ENCODE measurements around the gene ARHGEF9.

ARHGEF9 gene

DNA sequence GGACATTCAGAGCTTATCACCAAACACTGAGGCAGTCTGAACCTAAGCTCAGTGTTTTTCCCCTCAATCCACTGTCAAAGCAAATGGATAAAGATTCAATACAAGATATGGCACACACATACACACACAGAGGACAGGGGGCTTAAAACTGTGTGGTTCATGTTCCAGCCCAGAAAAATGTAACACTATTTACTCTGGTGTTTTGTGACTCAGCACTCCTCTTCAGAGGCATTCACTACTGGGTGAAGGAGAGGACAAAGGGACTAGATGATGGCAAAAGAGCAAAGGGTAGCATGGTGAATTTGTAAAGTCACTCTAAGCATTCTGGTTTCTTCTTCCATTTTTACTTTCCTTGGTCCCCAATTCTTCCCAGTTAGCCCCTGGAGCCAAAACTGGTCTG lies 120.3 kb downstream of the ARHGEF9 start:
- H3K4me1 ChIP-seq (ENCODE audit: low read depth, poor library complexity, severe bottlenecking) = no peaks in the 10 kb centered on the region
- H3K36me3 ChIP-seq (ENCODE audit: insufficient read depth) = no peaks in the 10 kb centered on the region
- no peak overlapping the region for H2AFZ ChIP-seq (ENCODE audit: low read depth)
- TF ChIP-seq, protein P1, sequence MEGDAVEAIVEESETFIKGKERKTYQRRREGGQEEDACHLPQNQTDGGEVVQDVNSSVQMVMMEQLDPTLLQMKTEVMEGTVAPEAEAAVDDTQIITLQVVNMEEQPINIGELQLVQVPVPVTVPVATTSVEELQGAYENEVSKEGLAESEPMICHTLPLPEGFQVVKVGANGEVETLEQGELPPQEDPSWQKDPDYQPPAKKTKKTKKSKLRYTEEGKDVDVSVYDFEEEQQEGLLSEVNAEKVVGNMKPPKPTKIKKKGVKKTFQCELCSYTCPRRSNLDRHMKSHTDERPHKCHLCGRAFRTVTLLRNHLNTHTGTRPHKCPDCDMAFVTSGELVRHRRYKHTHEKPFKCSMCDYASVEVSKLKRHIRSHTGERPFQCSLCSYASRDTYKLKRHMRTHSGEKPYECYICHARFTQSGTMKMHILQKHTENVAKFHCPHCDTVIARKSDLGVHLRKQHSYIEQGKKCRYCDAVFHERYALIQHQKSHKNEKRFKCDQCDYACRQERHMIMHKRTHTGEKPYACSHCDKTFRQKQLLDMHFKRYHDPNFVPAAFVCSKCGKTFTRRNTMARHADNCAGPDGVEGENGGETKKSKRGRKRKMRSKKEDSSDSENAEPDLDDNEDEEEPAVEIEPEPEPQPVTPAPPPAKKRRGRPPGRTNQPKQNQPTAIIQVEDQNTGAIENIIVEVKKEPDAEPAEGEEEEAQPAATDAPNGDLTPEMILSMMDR (conservative IDR thresholded peaks at IDR 0.05; ENCODE audit: low read depth, low read length) = no peak
- H3K4me3 ChIP-seq (IDR thresholded peaks at IDR 0.05; ENCODE audit: insufficient read depth, low read depth, low read length) = no peak overlapping the region
- no peak overlapping the region for H3K9ac ChIP-seq
- H3K27ac ChIP-seq = no peak overlapping the region
- H3K79me2 ChIP-seq (ENCODE audit: insufficient read depth, low read depth) = no peaks in the 10 kb centered on the region
- no peaks in the 10 kb centered on the region for H4K20me1 ChIP-seq (ENCODE audit: insufficient read depth)
- no peak overlapping the region for H3K4me2 ChIP-seq
- H3K27me3 ChIP-seq (ENCODE audit: insufficient read depth, low read depth) = no peaks in the 10 kb centered on the region

DNA sequence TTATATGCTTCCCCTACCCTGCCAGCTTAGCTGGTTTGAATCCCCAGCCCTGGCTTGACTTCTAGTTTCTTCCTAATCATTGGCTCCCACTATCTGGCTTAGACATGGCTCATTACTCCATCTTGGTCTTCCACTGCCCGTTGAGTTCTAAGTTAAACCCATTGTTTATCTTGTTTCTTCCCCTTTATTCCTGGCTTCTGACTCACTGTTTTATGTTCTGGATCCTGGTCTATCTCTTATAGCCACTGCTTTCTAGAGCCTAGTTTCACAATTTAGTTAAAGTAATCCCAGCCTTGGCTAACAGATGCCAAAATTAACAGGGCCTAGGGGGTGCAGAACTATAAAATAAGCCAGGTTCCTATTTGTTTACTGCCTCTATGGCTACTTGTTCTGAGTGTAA lies 120.9 kb downstream of the ARHGEF9 start:
- Histone ChIP-seq H3K4me3 (IDR thresholded peaks at IDR 0.05; ENCODE audit: insufficient read depth, low read depth, low read length) (no peak overlapping the region), H3K36me3 (ENCODE audit: insufficient read depth) (no peaks in the 10 kb centered on the region), H3K27me3 (ENCODE audit: insufficient read depth, low read depth) (no peaks in the 10 kb centered on the region), H2AFZ (ENCODE audit: low read depth) (no peak overlapping the region), H3K27ac (no peak overlapping the region), H3K9ac (no peak overlapping the region), H3K4me2 (no peak overlapping the region), H3K4me1 (ENCODE audit: low read depth, poor library complexity, severe bottlenecking) (no peaks in the 10 kb centered on the region), H3K79me2 (ENCODE audit: insufficient read depth, low read depth) (no peaks in the 10 kb centered on the region), H4K20me1 (ENCODE audit: insufficient read depth) (no peaks in the 10 kb centered on the region)
- TF ChIP-seq, protein P1 (conservative IDR thresholded peaks at IDR 0.05; ENCODE audit: low read depth, low read length) = no peak

DNA sequence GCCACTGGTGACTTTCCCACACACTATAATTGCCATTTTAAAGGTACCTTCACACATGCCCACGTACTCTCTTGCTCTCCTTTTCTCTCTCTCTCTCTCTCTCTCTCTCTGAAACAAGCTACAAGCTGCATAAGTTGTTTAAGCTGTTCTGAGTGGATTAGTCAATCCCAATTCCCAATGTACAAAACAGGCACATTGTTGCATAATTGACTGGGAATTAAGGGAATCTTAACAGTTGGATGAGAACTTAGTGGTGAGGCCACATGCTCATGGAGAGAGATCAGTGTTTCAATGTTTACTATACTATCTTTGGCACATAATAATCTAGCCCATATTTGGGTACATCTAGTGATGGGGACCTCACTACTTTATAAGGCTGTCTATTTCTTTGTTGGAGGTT lies 123.3 kb downstream of the ARHGEF9 start:
- Histone ChIP-seq H3K4me3 (IDR thresholded peaks at IDR 0.05; ENCODE audit: insufficient read depth, low read depth, low read length) (no peak overlapping the region), H4K20me1 (ENCODE audit: insufficient read depth) (no peaks in the 10 kb centered on the region), H3K36me3 (ENCODE audit: insufficient read depth) (no peaks in the 10 kb centered on the region), H3K4me1 (ENCODE audit: low read depth, poor library complexity, severe bottlenecking) (no peaks in the 10 kb centered on the region), H3K4me2 (no peak overlapping the region), H3K27ac (no peak overlapping the region), H3K27me3 (ENCODE audit: insufficient read depth, low read depth) (no peaks in the 10 kb centered on the region), H3K79me2 (ENCODE audit: insufficient read depth, low read depth) (no peaks in the 10 kb centered on the region), H2AFZ (ENCODE audit: low read depth) (no peak overlapping the region), H3K9ac (no peak overlapping the region)
- TF ChIP-seq, protein P1 (conservative IDR thresholded peaks at IDR 0.05; ENCODE audit: low read depth, low read length) = no peak

DNA sequence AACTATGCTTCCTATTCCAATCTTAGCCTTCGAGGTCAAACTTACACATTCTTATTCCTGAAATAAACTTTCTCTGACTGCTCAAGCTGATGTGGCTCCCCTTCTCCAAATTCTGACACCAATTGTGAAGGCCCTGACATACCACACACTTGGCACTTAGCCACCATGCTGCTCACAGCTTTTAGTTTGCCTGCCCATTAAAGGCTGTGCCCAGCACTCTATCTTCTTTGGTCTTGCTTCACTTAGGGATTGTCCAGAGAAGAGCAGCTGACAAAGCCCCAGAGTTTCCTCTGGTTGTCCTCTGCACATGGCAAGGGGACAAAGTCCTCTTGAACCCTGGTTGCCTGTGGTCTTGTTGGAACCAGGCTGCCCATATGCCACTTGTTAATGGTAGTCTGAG lies 126.1 kb downstream of the ARHGEF9 start:
- H3K27me3 ChIP-seq (ENCODE audit: insufficient read depth, low read depth) = no peaks in the 10 kb centered on the region
- H4K20me1 ChIP-seq (ENCODE audit: insufficient read depth) = no peaks in the 10 kb centered on the region
- H3K36me3 ChIP-seq (ENCODE audit: insufficient read depth) = no peaks in the 10 kb centered on the region
- no peak overlapping the region for H3K4me2 ChIP-seq
- no peak overlapping the region for H3K4me3 ChIP-seq (IDR thresholded peaks at IDR 0.05; ENCODE audit: insufficient read depth, low read depth, low read length)
- no peak overlapping the region for H3K27ac ChIP-seq
- H3K9ac ChIP-seq = no peak overlapping the region
- TF ChIP-seq, protein P1 (conservative IDR thresholded peaks at IDR 0.05; ENCODE audit: low read depth, low read length) = no peak
- no peaks in the 10 kb centered on the region for H3K4me1 ChIP-seq (ENCODE audit: low read depth, poor library complexity, severe bottlenecking)
- no peak overlapping the region for H2AFZ ChIP-seq (ENCODE audit: low read depth)
- no peaks in the 10 kb centered on the region for H3K79me2 ChIP-seq (ENCODE audit: insufficient read depth, low read depth)
